ENCODE data around the gene TXK.

The TXK gene

GRCh38 chr4:48103483-48104139, 30.4 kb downstream of the TXK start:
- Histone ChIP-seq H3K36me3 (ENCODE audit: control insufficient read depth in 2 of 2, insufficient read depth in 1 of 2, low read length in 2 of 2) (no peaks in the 10 kb centered on the region), H3K4me3 (ENCODE audit: low read depth, low read length) (no peak overlapping the region), H3K4me1 (ENCODE audit: control insufficient read depth, insufficient read depth, low read length) (no peaks in the 10 kb centered on the region), H3K9me3 (ENCODE audit: control insufficient read depth, insufficient read depth, low read depth, low read length) (no peaks in the 10 kb centered on the region), H3K27ac (ENCODE audit: extremely low read depth, low read depth, low read length) (no peak overlapping the region)
- ChIA-PET POLR2A (no interaction called here), CTCF (no interaction called here)
- TF ChIP-seq ZFHX2 (tag by site-specific recombination; conservative IDR thresholded peaks at IDR 0.05) = no peak
- TF ChIP-seq AEBP2 (tag by site-specific recombination; IDR thresholded peaks at IDR 0.05; ENCODE audit: borderline replicate concordance) = no peak
- TF ChIP-seq ZNF37A (tag by site-specific recombination; IDR thresholded peaks at IDR 0.05) = no peak
- no peak for TF ChIP-seq EGR2 (tag by site-specific recombination; IDR thresholded peaks at IDR 0.05; ENCODE audit: low read depth)
- TF ChIP-seq ZSCAN23 (tag by site-specific recombination; IDR thresholded peaks at IDR 0.05) = no peak
- TF ChIP-seq ZBTB48 (tag by site-specific recombination; IDR thresholded peaks at IDR 0.05) = no peak
- no peak for TF ChIP-seq ZNF704 (tag by site-specific recombination; IDR thresholded peaks at IDR 0.05)
- TF ChIP-seq ZNF302 (tag by site-specific recombination; IDR thresholded peaks at IDR 0.05; ENCODE audit: low read depth) = no peak
- no peak for TF ChIP-seq ZNF610 (tag by site-specific recombination; IDR thresholded peaks at IDR 0.05; ENCODE audit: borderline replicate concordance)
- no peak for TF ChIP-seq ZNF629 (tag by site-specific recombination; IDR thresholded peaks at IDR 0.05)
- no peak for TF ChIP-seq ZNF501 (tag by site-specific recombination; IDR thresholded peaks at IDR 0.05)
- no peak for TF ChIP-seq ZIC2 (tag by site-specific recombination; IDR thresholded peaks at IDR 0.05)
- no peak for TF ChIP-seq PBX3 (CRISPR knock-in tag; IDR thresholded peaks at IDR 0.05)
- TF ChIP-seq ZNF645 (tag by site-specific recombination; IDR thresholded peaks at IDR 0.05) = no peak
- TF ChIP-seq ZNF266 (tag by site-specific recombination; IDR thresholded peaks at IDR 0.05; ENCODE audit: low read depth) = no peak

- no peak overlapping the region for H3K4me3 ChIP-seq (ENCODE audit: low read depth, low read length)
- H3K9me3 ChIP-seq (ENCODE audit: control insufficient read depth, insufficient read depth, low read depth, low read length) = no peaks in the 10 kb centered on the region
- TF ChIP-seq PRDM6 (tag by site-specific recombination; IDR thresholded peaks at IDR 0.05) (peak; percentile 69), ZNF639 (tag by site-specific recombination; IDR thresholded peaks at IDR 0.05) (no peak), ZNF155 (tag by site-specific recombination; IDR thresholded peaks at IDR 0.05) (no peak)
- CTCF ChIA-PET = interaction anchor here (0.7 to 0.8 kb wide), 2 partner anchors 11 to 12 kb away, joined by 3 to 4 read pairs; no protein-coding TSS in a partner anchor
- POLR2A ChIA-PET = no interaction called here
- no peak overlapping the region for H3K27ac ChIP-seq (ENCODE audit: extremely low read depth, low read depth, low read length)
- no peaks in the 10 kb centered on the region for H3K4me1 ChIP-seq (ENCODE audit: control insufficient read depth, insufficient read depth, low read length)
- no peaks in the 10 kb centered on the region for H3K36me3 ChIP-seq (ENCODE audit: control insufficient read depth in 2 of 2, insufficient read depth in 1 of 2, low read length in 2 of 2)
These were observed 31.7 kb downstream of the TXK start for GRCh38 chr4:48102303-48102702.

Measured in HEK293 (cell line).